ENCODE measurements around the gene TCAP. TPM values are rescaled to one million over a fixed set of nuclear protein-coding genes. Genes with fewer than 3 reads are reported as not detected.

Gene TCAP
- total RNA-seq, 1 donor from 2014 or later: 1.0 TPM

DNA sequence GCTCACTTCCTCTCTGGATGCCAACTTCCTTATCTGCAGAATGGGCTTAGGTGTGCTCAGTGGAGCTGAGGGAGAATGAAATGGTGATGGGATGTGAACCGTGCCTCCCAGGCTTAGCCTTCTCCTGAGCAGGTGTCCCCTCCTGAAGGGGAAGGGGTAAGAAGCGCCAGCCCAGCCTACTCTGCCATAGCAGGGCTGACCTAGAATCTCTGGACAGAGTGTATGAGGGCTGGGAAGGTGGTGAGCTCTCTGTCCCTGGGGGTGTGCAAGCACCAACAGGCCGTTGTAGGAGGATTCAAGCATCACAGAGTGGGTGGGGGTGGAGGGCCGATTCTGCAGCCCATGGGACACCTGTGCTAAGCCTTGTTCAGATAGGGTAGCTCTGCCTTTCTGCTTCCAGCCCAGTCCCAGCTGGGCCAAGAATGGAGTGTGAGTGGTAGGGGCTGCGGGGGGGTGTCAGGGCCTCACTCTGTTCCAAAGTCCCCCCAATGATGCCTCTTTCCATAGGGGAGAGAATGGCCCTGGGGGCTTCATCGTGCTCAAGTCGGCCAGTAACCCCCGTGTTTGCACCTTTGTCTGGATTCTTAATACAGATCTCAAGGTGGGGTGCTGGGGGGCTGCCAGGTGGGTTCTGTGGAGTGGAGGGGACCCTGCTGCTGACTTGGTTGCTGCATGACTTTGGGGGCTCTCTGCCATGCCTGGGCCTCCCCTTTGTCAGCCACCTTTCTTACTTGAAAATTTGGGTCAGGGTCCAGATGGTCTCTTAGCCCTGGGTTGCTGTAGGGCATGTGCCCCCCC lies 3.2 kb upstream of the TCAP start:
- Mint-ChIP-seq H3K4me1 (peaks cover 2% of the 10 kb centered on the region), H3K27ac (no peak overlapping the region), H3K9me3 (no peaks in the 10 kb centered on the region), H3K36me3 (ENCODE audit: low read depth) (peaks cover 17% of the 10 kb centered on the region), H3K27me3 (peaks cover 10% of the 10 kb centered on the region), H3K4me3 (no peak overlapping the region)
- intact Hi-C loops (cut with micrococcal nuclease): no loop called here
- no peak for DNase-seq

DNA sequence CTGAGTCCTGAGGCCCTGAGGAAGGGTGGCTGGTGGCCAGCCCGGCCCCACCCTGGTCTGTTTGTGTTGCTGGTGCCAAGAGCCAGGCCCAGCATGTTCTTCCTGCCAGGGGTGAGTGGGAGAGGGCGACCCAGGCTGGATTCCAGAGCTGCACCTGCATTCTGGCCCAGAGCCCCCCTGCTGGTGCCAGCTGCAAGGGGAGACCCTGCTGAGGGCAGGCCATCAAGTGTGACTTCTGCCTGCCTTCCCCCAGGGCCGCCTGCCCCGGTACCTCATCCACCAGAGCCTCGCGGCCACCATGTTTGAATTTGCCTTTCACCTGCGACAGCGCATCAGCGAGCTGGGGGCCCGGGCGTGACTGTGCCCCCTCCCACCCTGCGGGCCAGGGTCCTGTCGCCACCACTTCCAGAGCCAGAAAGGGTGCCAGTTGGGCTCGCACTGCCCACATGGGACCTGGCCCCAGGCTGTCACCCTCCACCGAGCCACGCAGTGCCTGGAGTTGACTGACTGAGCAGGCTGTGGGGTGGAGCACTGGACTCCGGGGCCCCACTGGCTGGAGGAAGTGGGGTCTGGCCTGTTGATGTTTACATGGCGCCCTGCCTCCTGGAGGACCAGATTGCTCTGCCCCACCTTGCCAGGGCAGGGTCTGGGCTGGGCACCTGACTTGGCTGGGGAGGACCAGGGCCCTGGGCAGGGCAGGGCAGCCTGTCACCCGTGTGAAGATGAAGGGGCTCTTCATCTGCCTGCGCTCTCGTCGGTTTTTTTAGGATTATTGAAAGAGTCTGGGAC lies 2.4 kb upstream of the TCAP start:
- H3K9me3 Mint-ChIP-seq: no peaks in the 10 kb centered on the region
- H3K27me3 Mint-ChIP-seq: peaks cover 12% of the 10 kb centered on the region
- H3K4me3 Mint-ChIP-seq: no peak overlapping the region
- no peak overlapping the region for H3K27ac Mint-ChIP-seq
- intact Hi-C loops (cut with micrococcal nuclease): no loop called here
- peaks cover 16% of the 10 kb centered on the region for H3K36me3 Mint-ChIP-seq (ENCODE audit: low read depth)
- DNase-seq: no peak
- H3K4me1 Mint-ChIP-seq: peaks cover 2% of the 10 kb centered on the region

DNA sequence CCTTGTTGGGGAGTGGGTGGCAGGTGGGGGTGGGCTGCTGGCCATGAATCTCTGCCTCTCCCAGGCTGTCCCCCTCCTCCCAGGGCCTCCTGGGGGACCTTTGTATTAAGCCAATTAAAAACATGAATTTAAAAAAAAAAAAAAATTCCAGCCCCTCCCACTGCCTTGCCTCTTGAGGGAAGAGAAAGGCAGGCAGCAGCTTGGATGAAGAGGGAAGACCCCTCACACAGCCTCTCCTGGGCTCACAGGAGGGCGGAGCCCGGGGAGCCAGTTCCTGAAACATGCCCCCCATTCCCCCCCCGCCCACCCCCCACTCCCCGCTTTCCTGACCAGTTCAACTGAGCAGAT lies 1.8 kb upstream of the TCAP start:
- Mint-ChIP-seq H3K36me3 (ENCODE audit: low read depth) (peaks cover 13% of the 10 kb centered on the region), H3K27me3 (peaks cover 16% of the 10 kb centered on the region), H3K9me3 (no peaks in the 10 kb centered on the region), H3K4me1 (peaks cover 2% of the 10 kb centered on the region), H3K4me3 (no peak overlapping the region), H3K27ac (no peak overlapping the region)
- DNase-seq: no peak
- intact Hi-C loops (cut with micrococcal nuclease): no loop called here

DNA sequence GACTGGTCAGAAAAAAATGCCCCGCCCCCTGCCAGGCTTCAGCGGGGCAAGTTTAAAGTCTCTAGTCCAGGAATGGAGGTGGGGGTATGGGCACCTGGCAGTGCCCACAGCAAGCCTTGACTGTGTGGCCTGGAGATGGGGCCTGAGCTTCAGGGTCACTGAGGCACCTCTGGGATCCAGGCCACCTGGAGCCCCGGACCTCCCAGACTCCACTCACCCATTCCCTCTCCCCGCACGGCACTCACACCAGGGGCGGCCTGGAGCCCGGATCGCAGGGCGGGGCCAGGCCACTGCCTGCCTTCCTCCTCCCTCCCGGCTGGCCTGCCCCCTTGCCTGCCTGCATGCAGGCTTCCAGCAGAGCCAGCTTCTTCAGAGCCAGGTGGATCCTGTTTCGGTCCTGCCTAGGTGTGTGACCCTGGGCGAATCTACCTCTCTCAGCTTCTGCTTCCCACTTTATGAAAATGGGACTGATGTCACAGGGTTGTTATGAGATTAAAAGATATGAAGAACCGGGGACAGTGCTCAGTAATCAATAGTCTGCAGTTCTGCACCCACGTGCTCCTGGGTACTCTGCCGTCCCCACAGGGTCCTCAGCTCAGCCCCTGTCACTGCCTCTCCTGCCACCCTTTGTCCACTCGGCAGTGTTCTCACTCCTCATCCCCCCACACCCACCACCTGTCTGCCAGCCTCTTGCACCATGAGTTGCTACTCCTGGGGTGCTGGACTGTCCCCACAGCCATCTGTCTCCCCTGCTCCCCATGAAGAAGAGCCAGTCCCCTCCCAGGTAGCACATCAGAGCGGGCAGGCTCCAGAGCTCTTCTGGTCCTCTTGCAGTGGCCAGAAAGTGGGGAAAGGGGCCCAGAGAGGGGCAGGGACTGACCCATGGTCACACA lies 1.2 kb upstream of the TCAP start:
- no peak overlapping the region for H3K27ac Mint-ChIP-seq
- intact Hi-C loops (cut with micrococcal nuclease): no loop called here
- peaks cover 6% of the 10 kb centered on the region for H3K4me1 Mint-ChIP-seq

DNA sequence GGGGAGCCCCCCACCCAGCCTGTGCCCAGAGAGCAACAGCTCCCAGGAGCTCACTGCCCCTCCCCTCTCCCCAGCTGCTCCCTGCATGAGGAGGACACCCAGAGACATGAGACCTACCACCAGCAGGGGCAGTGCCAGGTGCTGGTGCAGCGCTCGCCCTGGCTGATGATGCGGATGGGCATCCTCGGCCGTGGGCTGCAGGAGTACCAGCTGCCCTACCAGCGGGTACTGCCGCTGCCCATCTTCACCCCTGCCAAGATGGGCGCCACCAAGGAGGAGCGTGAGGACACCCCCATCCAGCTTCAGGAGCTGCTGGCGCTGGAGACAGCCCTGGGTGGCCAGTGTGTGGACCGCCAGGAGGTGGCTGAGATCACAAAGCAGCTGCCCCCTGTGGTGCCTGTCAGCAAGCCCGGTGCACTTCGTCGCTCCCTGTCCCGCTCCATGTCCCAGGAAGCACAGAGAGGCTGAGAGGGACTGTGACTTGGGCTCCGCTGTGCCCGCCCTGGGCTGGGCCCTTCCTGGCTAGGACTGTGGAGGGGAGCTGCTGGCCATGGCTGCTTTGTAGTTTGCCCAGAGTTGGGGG lies 584 bp downstream of the TCAP start:
- H3K9me3 Mint-ChIP-seq: no peaks in the 10 kb centered on the region
- peaks cover 7% of the 10 kb centered on the region for H3K36me3 Mint-ChIP-seq (ENCODE audit: low read depth)
- peak overlapping the region; percentile 15 for H3K27ac Mint-ChIP-seq
- no peak for DNase-seq
- peaks cover 29% of the 10 kb centered on the region for H3K27me3 Mint-ChIP-seq
- intact Hi-C loops (cut with micrococcal nuclease): no loop called here
- H3K4me3 Mint-ChIP-seq: no peak overlapping the region
- peaks cover 4% of the 10 kb centered on the region for H3K4me1 Mint-ChIP-seq

More for the DNA sequence above, 1.2 kb upstream of the TCAP start:
- H3K27me3 Mint-ChIP-seq: peaks cover 20% of the 10 kb centered on the region
- DNase-seq: no peak
- H3K4me3 Mint-ChIP-seq: no peak overlapping the region
- peaks cover 10% of the 10 kb centered on the region for H3K36me3 Mint-ChIP-seq (ENCODE audit: low read depth)
- no peaks in the 10 kb centered on the region for H3K9me3 Mint-ChIP-seq

DNA sequence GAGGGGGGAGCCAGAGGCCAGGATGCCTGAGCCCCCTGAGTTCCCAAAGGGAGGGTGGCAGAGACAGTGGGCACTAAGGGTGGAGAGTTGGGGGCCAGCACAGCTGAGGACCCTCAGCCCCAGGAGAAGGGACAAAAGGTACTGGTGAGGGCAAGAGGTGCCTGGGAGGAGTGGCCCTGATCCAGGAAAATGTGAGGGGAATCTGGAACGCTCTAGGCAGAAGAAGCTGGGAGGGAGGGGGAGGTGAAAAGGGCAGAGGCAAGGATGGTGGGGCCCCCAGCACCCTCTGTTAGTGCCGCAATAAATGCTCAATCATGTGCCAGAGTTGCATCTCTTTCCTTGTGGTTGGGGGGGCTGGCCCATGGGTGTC lies 1.1 kb downstream of the TCAP start:
- no peaks in the 10 kb centered on the region for H3K9me3 Mint-ChIP-seq
- intact Hi-C loops (cut with micrococcal nuclease): no loop called here

DNA sequence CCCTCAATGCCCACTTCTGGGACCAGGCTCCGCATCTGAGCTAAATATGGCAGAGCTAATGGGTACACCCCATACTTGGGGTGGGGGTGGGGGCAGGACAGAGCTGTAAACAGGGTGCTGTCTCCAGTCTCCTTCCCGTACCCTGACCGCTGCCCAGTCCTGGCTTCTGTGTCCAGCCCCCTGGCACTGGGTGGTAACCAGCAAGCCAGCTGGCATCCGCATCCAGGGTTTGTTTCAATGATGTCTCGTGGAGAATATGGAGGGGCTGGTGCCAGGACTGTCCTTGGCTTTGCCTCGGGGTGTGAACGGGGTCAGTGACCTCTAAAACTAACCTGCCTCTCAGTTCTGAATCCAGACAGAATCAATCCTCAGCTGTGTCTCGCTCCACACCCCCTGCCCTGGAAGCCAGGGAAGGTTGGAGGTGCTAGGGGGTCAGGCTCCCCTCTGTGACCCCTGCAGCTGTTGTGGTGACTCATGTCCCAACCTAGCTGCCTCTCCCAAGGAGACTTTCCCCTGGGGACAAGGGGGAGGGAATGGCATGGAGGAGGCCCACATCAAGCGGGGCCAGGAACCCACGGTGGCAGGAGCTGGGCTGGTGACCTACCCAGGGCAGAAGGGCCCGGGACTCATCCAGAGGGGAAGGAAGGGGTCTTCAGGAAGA lies 1.6 kb downstream of the TCAP start:
- H3K27me3 Mint-ChIP-seq: peaks cover 29% of the 10 kb centered on the region
- intact Hi-C loops (cut with micrococcal nuclease): no loop called here
- H3K4me3 Mint-ChIP-seq: peak overlapping the region; percentile 48
- peaks cover 5% of the 10 kb centered on the region for H3K4me1 Mint-ChIP-seq
- peaks cover 1% of the 10 kb centered on the region for H3K36me3 Mint-ChIP-seq (ENCODE audit: low read depth)
- no peak overlapping the region for H3K27ac Mint-ChIP-seq
- DNase-seq: no peak
- no peaks in the 10 kb centered on the region for H3K9me3 Mint-ChIP-seq

More for the DNA sequence above, 1.1 kb downstream of the TCAP start:
- H3K4me3 Mint-ChIP-seq: no peak overlapping the region
- H3K4me1 Mint-ChIP-seq: peaks cover 4% of the 10 kb centered on the region
- H3K36me3 Mint-ChIP-seq (ENCODE audit: low read depth): peaks cover 6% of the 10 kb centered on the region
- H3K27me3 Mint-ChIP-seq: peaks cover 29% of the 10 kb centered on the region
- no peak for DNase-seq
- peak overlapping the region; percentile 15 for H3K27ac Mint-ChIP-seq

DNA sequence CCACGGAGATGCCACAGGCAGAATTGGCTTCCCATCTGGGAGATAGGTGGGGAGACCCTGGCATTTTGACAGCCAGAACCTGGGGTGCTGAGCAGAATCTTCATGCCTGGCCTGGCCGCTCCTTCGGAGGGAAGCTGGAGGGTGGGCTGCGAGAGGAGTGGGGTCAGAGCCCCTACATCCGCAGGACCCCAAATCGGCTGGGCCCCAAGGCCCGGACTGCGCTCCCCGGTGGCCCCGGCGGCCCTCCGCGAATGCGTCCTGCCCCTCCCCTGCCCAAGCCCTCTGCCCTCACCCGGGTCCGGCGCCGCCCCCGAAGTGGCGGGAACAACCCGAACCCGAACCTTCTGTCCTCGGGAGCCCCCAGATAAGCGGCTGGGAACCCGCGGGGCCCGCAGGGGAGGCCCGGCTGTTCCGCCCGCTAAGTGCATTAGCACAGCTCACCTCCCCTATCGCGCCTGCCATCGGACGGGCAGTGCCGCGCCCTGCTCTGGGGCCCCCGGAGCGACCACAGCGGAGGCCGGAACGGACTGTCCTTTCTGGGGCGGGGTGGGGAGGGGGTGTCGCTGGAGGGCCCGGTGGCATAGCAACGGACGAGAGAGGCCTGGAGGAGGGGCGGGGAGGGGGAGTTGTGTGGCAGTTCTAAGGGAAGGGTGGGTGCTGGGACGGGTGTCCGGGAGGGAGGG lies 2.3 kb downstream of the TCAP start:
- intact Hi-C loops (cut with micrococcal nuclease): no loop called here
- H3K36me3 Mint-ChIP-seq (ENCODE audit: low read depth): peaks cover 1% of the 10 kb centered on the region
- no peak for DNase-seq
- H3K4me3 Mint-ChIP-seq: peak overlapping the region; percentile 73
- H3K9me3 Mint-ChIP-seq: no peaks in the 10 kb centered on the region
- peaks cover 32% of the 10 kb centered on the region for H3K27me3 Mint-ChIP-seq
- H3K27ac Mint-ChIP-seq: no peak overlapping the region
- peaks cover 8% of the 10 kb centered on the region for H3K4me1 Mint-ChIP-seq

DNA sequence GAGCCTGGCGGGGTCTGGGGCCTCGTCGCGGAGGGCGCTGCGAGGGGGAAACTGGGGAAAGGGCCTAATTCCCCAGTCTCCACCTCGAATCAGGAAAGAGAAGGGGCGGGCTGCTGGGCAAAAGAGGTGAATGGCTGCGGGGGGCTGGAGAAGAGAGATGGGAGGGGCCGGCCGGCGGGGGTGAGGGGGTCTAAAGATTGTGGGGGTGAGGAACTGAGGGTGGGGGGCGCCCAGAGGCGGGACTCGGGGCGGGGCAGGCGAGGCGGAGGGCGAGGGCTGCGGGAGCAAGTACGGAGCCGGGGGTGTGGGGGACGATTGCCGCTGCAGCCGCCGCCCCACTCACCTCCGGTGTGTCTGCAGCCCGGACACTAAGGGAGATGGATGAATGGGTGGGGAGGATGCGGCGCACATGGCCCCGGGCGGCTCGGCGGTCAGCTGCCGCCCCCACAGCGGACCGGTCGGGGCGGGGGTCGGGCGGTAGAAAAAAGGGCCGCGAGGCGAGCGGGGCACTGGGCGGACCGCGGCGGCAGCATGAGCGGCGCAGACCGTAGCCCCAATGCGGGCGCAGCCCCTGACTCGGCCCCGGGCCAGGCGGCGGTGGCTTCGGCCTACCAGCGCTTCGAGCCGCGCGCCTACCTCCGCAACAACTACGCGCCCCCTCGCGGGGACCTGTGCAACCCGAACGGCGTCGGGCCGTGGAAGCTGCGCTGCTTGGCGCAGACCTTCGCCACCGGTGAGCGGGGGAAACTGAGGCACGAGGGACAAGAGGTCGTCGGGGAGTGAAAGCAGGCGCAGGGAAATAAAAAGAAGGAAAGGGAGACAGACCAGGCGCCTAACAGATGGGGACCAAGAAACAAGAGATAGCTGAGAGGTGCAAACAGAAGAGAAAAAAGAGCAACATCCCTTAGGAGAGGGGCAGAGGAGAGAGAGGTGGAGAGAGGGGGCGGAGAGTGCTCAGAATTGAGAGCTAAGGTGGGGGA lies 3.1 kb downstream of the TCAP start, which contains the start of gene PNMT:
Gene PNMT, plus strand, starts transcription at position 509 of the 980 bp plus-strand sequence. Its CDS starts 23 bp downstream, at position 532.
- H3K4me3 Mint-ChIP-seq: peak within 1 kb of the TSS; percentile 73
- no peaks in the 10 kb centered on the region for H3K9me3 Mint-ChIP-seq
- peaks cover 8% of the 10 kb centered on the region for H3K4me1 Mint-ChIP-seq
- peaks cover under 1% of the 10 kb centered on the region for H3K36me3 Mint-ChIP-seq (ENCODE audit: low read depth)
- intact Hi-C loops (cut with micrococcal nuclease): no loop called here
- DNase-seq: peak; percentile 91
- no peak within 1 kb of the TSS for H3K27ac Mint-ChIP-seq
- peaks cover 32% of the 10 kb centered on the region for H3K27me3 Mint-ChIP-seq

DNA sequence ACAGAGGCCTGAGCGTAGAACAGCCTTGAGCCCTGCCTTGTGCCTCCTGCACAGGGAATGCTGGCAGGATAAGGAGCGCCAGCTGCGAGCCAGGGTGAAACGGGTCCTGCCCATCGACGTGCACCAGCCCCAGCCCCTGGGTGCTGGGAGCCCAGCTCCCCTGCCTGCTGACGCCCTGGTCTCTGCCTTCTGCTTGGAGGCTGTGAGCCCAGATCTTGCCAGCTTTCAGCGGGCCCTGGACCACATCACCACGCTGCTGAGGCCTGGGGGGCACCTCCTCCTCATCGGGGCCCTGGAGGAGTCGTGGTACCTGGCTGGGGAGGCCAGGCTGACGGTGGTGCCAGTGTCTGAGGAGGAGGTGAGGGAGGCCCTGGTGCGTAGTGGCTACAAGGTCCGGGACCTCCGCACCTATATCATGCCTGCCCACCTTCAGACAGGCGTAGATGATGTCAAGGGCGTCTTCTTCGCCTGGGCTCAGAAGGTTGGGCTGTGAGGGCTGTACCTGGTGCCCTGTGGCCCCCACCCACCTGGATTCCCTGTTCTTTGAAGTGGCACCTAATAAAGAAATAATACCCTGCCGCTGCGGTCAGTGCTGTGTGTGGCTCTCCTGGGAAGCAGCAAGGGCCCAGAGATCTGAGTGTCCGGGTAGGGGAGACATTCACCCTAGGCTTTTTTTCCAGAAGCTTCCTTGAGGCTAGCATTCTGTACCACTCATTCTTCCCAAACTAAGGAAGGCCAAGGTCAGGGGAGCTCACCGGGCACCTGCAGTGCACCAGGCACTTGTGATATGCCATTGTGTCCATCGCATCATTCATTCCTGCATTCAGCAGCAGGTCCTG lies 5.0 kb downstream of the TCAP start:
- peaks cover 32% of the 10 kb centered on the region for H3K27me3 Mint-ChIP-seq
- DNase-seq: no peak
- no peaks in the 10 kb centered on the region for H3K9me3 Mint-ChIP-seq
- H3K4me3 Mint-ChIP-seq: no peak overlapping the region
- peaks cover 8% of the 10 kb centered on the region for H3K4me1 Mint-ChIP-seq
- intact Hi-C loops (cut with micrococcal nuclease): no loop called here
- no peak overlapping the region for H3K27ac Mint-ChIP-seq
- H3K36me3 Mint-ChIP-seq (ENCODE audit: low read depth): no peaks in the 10 kb centered on the region

DNA sequence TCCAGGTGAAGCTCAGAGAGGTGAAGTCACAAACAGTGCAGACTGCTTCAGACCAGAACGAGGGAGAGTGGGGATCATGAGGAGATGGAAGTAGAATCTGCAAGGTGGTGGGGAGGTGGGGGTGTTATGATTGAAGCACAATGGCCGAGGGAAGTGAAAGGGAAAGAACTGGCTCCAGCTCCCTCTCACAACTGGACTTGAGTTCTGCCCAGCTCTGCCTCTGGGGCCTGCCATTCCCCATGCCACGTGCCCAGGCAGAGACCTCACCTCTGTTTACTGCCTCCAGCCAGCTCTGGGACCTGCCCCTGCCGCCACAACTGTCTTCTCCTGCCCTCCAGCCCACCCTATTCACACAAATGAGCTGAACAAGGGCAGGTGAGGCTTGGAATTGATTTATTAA lies 5.6 kb downstream of the TCAP start:
- peaks cover 32% of the 10 kb centered on the region for H3K27me3 Mint-ChIP-seq
- intact Hi-C loops (cut with micrococcal nuclease): no loop called here

More for the DNA sequence above, 5.6 kb downstream of the TCAP start:
- Mint-ChIP-seq H3K4me3 (no peak overlapping the region), H3K27ac (no peak overlapping the region), H3K4me1 (peaks cover 12% of the 10 kb centered on the region), H3K36me3 (ENCODE audit: low read depth) (no peaks in the 10 kb centered on the region), H3K9me3 (no peaks in the 10 kb centered on the region)
- DNase-seq: no peak
